Gastroesophageal sphincter (tissue), 4 donors: ENCODE results near the gene MAPKBP1. TPM values are rescaled to one million over a fixed set of nuclear protein-coding genes. Genes with fewer than 3 reads are reported as not detected.
"Not testable (repeated sequence)": the region's sequence is repeated elsewhere in the genome, so short reads cannot be mapped to it uniquely, and the experiment has no call there.

ENCODE experiments used
- ATAC-seq: fragments of 150-250 bp; one replicate; pipeline ENCODE4 v1.9.1; 2016; ENCODE audit warnings: mild to moderate bottlenecking, moderate library complexity
- H3K27ac ChIP-seq, 4 donors: fragments of 200-600 bp; sonication (generic) in 3 of 4; 1 replicate in 3 of 4; 2 replicates in 1 of 4; pipeline ENCODE4 v1.5.1; 2016 to 2019
- H3K27me3 ChIP-seq: fragments of 200-600 bp; sonication (generic); one replicate; pipeline ENCODE4 v1.5.1; 2019
- H3K36me3 ChIP-seq, 2 donors: fragments of 200-600 bp; sonication (generic); one replicate each; pipeline ENCODE4 v1.5.1; 2019; ENCODE audit warnings: control low read depth in 1 of 2
- H3K4me1 ChIP-seq, 3 donors: fragments of 200-600 bp; sonication (generic); 1 replicate in 2 of 3; 2 replicates in 1 of 3; pipeline ENCODE4 v1.5.1; 2016 to 2019; ENCODE audit warnings: control low read depth in 2 of 3
- H3K4me3 ChIP-seq, 2 donors: fragments of 200-600 bp; sonication (generic); one replicate each; pipeline ENCODE4 v1.5.1; 2019; ENCODE audit warnings: mild to moderate bottlenecking in 1 of 2, moderate library complexity in 1 of 2
- H3K9me3 ChIP-seq, 3 donors: fragments of 200-600 bp; sonication (generic); one replicate each; pipeline ENCODE4 v1.5.1; 2017 to 2019; ENCODE audit warnings: control low read depth in 2 of 3
- CTCF ChIP-seq, 4 experiments: fragments of 200-600 bp in 2 of 4; fragments of 450-650 bp in 2 of 4; sonication (generic) in 1 of 4; IDR thresholded peaks; one replicate each; pipeline ENCODE4 v1.5.1; 2017 to 2019; ENCODE audit warnings: antibody characterized with exemption in 4 of 4, mild to moderate bottlenecking in 2 of 4, moderate library complexity in 2 of 4
- EP300 ChIP-seq: sonication (generic); formaldehyde crosslinking; IDR thresholded peaks from one replicate; pipeline ENCODE4 v1.6.1; 2017; ENCODE audit warnings: antibody characterized with exemption, mild to moderate bottlenecking
- POLR2A ChIP-seq, 2 donors: fragments of 450-650 bp; IDR thresholded peaks; one replicate each; pipeline ENCODE4 v1.6.1; 2017; ENCODE audit warnings: antibody characterized with exemption in 2 of 2, mild to moderate bottlenecking in 2 of 2, moderate library complexity in 1 of 2
- POLR2AphosphoS5 ChIP-seq: sonication (generic); formaldehyde crosslinking; IDR thresholded peaks from one replicate; pipeline ENCODE4 v1.6.1; 2017; ENCODE audit warnings: antibody characterized with exemption
- WGBS, 2 donors: methylation state at CpG; one replicate each; pipeline ENCODE4 v1.1.5; 2018; ENCODE audit warnings: low coverage in 1 of 2; 5-methylcytosine and 5-hydroxymethylcytosine counted together
- total RNA-seq, 4 donors: library from RNA; depleted of rRNA; stranded (reverse); fragments of >200 nt; gene quantifications; one replicate each; pipeline ENCODE4 v1.1.0, GENCODE V29; 2016

Gene MAPKBP1
- total RNA-seq, 4 donors from 2014 or later, result 25.1 to 48.9 (median 30.6) TPM

GRCh38 chr15:41735046-41735445 is 39.2 kb upstream of the MAPKBP1 start:
- no peak for ATAC-seq
- no peak overlapping the region for H3K4me3 ChIP-seq
- H3K9me3 ChIP-seq, result no peaks in the 10 kb centered on the region
- H3K36me3 ChIP-seq, result peaks cover 4 to 89% of the 10 kb centered on the region in 2 donors
- 80 to 91% methylated on average over 3 to 4 of the region's 4 CpGs for WGBS, 2 donors
- no peak overlapping the region for H3K27ac ChIP-seq
- no peaks in the 10 kb centered on the region for H3K27me3 ChIP-seq
- no peaks in the 10 kb centered on the region for H3K4me1 ChIP-seq
- TF ChIP-seq CTCF (IDR thresholded peaks at IDR 0.05) (no peak), POLR2A (IDR thresholded peaks at IDR 0.05) (no peak), POLR2AphosphoS5 (no peak), EP300 (no peak)

GRCh38 chr15:41735492-41735891 is 38.8 kb upstream of the MAPKBP1 start:
- peaks cover 4 to 85% of the 10 kb centered on the region in 2 donors for H3K36me3 ChIP-seq
- H3K27me3 ChIP-seq, H3K9me3 ChIP-seq, H3K27ac ChIP-seq, H3K4me1 ChIP-seq, H3K4me3 ChIP-seq, ATAC-seq: not testable (repeated sequence)
- 88 to 98% methylated on average over 7 to 9 of the region's 10 CpGs for WGBS, 2 donors

DNA sequence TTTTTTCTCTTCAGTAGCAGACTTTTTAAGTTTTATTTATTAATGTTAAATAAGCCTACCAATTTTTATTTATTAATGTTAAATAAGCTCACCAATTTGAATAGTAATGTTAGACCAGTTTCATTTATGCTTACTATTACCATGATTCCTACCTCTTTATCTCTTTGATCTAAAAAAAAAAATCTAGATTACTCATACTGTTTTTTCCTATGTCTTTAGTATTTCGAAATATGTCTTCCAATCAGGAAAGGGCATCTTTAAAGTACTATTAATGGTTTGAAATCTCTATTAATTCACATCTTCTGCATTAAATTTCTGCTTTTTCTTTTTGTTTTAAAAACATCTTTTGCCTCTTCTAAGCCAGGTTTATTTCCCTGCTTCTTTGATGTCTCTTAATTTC is 27.5 kb upstream of the MAPKBP1 start:
- no peak overlapping the region for H3K27ac ChIP-seq
- TF ChIP-seq POLR2AphosphoS5, result no peak
- no peak for ATAC-seq
- WGBS, 2 donors, result 81 to 92% methylated on average over 1 of the region's 1 CpG
- no peak overlapping the region for H3K4me3 ChIP-seq
- H3K4me1 ChIP-seq, result no peaks in the 10 kb centered on the region
- no peaks in the 10 kb centered on the region for H3K27me3 ChIP-seq
- H3K36me3 ChIP-seq, result peaks cover 3 to 66% of the 10 kb centered on the region in 2 donors
- H3K9me3 ChIP-seq, result no peaks in the 10 kb centered on the region

DNA sequence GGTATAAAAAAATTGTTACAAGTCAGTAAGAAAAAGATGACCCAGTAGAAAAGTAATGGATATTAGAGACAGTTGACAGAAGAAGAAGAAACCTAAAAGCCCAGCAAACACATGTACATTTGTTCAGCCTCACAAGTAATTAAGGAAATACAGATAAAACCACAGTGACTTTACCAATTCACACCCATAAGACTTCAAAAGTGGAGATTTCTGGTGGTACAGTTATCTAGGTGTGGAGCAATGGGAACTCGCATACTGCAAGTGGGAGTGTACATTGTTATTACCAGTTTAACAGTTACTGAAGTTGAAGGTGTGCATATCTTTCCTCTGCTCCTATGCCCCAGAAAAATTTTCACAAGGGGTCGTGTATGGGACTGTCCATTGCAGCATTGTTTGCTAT is 18.1 kb upstream of the MAPKBP1 start:
- Histone ChIP-seq H3K27me3 (no peaks in the 10 kb centered on the region), H3K9me3 (no peaks in the 10 kb centered on the region), H3K4me1 (peaks cover 0 to 5% (median 0%) of the 10 kb centered on the region in 3 donors), H3K4me3 (no peak overlapping the region), H3K27ac (no peak overlapping the region), H3K36me3 (peaks cover 0 to 47% of the 10 kb centered on the region in 2 donors)
- 83 to 87% methylated on average over 2 of the region's 2 CpGs for WGBS, 2 donors
- TF ChIP-seq CTCF (IDR thresholded peaks at IDR 0.05), result no peak
- TF ChIP-seq POLR2AphosphoS5, result no peak
- TF ChIP-seq POLR2A (IDR thresholded peaks at IDR 0.05), result no peak
- ATAC-seq, result no peak

DNA sequence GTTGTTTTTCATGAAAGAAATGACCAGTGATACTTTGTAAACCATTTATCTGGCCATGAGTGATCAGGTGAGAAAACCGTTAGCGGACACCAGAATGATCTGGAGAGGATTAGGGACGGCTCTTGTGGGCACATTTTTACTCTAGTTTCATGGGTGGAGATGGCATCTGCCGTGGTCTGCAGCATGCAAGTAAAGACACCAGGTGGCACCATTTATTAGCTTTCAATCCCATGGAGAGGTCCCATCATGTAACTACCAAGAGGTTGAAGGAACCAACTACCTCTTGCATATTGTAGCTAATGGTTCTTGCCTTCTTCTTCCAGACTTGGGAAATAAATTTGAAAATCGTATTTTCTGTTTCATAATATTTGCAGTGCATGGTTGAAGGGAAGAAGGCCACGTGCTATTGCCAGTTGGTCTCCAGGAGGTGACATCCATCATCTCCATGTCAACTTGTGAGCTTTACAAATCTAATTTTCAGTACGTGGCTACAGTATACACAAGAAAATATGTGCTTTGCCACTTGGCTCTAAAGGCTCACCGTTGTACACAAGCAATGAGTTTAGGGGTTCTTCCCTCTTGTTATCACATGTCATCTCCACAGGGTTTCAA is 1.5 kb upstream of the MAPKBP1 start:
- ATAC-seq, result peak; percentile 15
- TF ChIP-seq CTCF (IDR thresholded peaks at IDR 0.05) (peak; percentile 63 to 84 (median 81)), POLR2AphosphoS5 (no peak)
- peaks cover 0 to 7% of the 10 kb centered on the region in 2 donors for H3K36me3 ChIP-seq
- peak overlapping the region; percentile 57 to 92 (median 90) for H3K27ac ChIP-seq
- no peaks in the 10 kb centered on the region for H3K27me3 ChIP-seq
- 47 to 50% methylated on average over 7 to 8 of the region's 8 CpGs for WGBS, 2 donors
- peaks cover 12 to 48% (median 22%) of the 10 kb centered on the region in 3 donors for H3K4me1 ChIP-seq
- H3K9me3 ChIP-seq, result no peaks in the 10 kb centered on the region
- no peak overlapping the region for H3K4me3 ChIP-seq

DNA sequence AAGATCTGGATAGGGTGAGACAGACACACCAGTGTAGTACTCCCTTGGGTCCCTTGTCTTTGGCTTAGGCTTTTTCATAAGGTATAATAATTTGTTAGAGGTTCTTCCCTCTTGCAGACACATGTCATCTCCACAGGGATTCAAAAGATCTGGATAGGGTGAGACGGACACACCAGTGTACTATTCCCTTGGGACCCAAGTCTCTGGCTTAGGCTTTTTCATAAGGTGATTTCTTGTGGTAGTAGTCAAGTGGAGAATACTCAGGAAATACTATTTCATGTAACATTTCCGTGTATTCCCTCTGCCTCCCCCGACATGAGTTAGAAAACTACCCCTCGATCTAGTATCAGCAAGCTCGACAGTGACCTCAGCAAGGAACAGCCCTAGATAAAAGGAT is 954 bp upstream of the MAPKBP1 start:
- peak overlapping the region; percentile 57 to 92 (median 90) for H3K27ac ChIP-seq
- 6 to 14% methylated on average over 2 to 4 of the region's 5 CpGs for WGBS, 2 donors
- H3K27me3 ChIP-seq, result no peaks in the 10 kb centered on the region
- peak overlapping the region; percentile 49 to 77 for H3K4me3 ChIP-seq
- H3K9me3 ChIP-seq, result no peaks in the 10 kb centered on the region
- peaks cover 12 to 53% (median 24%) of the 10 kb centered on the region in 3 donors for H3K4me1 ChIP-seq
- peaks cover 0 to 4% of the 10 kb centered on the region in 2 donors for H3K36me3 ChIP-seq
- ATAC-seq, result no peak
- TF ChIP-seq EP300 (no peak), CTCF (IDR thresholded peaks at IDR 0.05) (no peak), POLR2A (IDR thresholded peaks at IDR 0.05) (no peak), POLR2AphosphoS5 (no peak)
